Tongue (tissue), 2 donors: ENCODE results near the gene XPO1. TPM values are rescaled to one million over a fixed set of nuclear protein-coding genes. Genes with fewer than 3 reads are reported as not detected.
"Not testable (repeated sequence)": the region's sequence is repeated elsewhere in the genome, so short reads cannot be mapped to it uniquely, and the experiment has no call there.

Experiments used
- DNase-seq: peaks from one replicate; pipeline ENCODE4 v3.0.0-alpha.2; 2015
- total RNA-seq: library from RNA; depleted of rRNA; stranded (reverse); fragments of >200 nt; gene quantifications from one replicate; pipeline ENCODE4 v1.2.3, GENCODE V29; 2014

XPO1 gene
- 388 TPM for total RNA-seq

GRCh38 chr2:61538200-61538919 lies at the start of gene XPO1:
TSS of gene XPO1 (minus strand) at chr2:61538356. CDS start at chr2:61533897, 4,459 bp downstream.
- peak; percentile 100 for DNase-seq

- DNase-seq = not testable (repeated sequence)
These were observed 48.8 kb upstream of the XPO1 start for GRCh38 chr2:61586928-61587327.

DNA sequence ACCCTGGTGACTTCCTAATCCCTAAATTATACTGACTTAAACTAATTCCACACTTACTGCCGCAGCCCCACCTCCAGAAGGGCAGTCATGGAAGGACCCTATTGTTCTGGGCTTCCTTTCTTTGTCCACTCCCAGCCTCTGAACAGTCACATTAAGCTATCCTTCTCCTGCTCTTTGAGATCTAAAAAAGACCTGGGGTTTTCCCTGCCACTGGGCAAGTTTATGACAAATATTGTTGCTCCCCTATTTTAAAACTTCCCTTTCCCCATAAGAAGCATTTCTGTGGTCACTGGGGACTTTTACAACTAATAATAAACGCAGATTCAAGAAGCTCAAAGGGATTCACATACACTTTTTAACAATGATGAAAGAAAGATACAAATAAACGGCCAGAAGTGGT lies 47.2 kb upstream of the XPO1 start:
- no peak for DNase-seq

GRCh38 chr2:61584368-61584767 lies 46.2 kb upstream of the XPO1 start:
- not testable (repeated sequence) for DNase-seq

- no peak for DNase-seq
These were observed 44.0 kb upstream of the XPO1 start for GRCh38 chr2:61582165-61582564.

DNA sequence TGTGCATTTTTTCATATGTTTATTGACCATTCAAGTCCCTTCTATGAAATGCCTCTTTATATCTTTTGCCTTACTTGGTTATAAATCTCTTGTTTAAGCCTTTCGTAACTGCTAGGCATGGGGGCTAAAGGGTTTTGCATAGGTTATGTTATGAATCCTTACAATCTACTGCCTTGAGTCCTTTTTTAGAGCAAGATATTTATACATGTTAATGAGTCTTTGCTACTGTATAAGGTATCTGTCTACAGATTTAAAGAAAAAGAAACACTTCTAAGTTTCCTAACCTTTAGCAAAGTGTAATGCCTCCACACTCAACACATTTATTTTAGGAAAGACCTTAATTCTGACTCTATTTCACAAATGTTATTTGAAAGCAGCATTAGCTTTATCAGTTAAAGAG lies 43.6 kb upstream of the XPO1 start:
- no peak for DNase-seq

DNA sequence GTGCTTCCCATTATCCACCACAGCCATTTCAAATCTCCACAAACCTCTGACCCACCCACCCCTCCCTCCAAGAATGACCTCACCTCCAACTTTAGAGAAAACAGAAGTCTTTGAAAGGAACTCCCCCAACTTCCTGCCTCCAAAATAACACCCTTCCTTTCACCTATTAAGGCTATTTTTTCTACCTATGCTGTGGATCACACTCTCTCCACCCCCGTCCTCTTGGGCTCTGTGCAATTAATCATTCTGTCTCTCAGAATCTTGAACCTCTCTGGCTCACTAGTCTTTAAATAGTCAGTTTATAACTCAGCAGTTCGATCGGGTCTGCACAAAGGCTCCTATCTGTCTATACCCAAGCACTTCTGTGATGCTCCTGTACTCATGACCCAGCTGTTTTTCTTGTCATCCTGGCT lies 37.3 kb upstream of the XPO1 start:
- DNase-seq = no peak

DNA sequence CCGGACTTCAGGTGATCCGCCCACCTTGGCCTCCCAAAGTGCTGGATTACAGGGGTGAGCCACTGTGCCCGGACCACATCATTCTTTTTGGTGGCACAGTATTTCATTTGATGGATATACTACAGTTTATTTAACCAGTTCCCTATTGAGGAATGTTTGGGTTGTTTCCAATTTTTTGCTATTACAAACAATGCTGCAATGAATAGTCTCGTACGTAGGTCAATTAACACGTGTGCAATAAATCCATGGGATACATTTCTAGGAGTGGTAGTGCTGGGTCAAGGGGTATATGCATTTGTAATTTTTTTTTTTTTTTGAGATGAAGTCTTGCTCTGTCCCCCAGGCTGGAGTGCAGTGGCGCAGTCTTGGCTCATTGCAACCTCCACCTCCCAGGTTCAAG lies 28.4 kb upstream of the XPO1 start:
- DNase-seq = no peak

DNA sequence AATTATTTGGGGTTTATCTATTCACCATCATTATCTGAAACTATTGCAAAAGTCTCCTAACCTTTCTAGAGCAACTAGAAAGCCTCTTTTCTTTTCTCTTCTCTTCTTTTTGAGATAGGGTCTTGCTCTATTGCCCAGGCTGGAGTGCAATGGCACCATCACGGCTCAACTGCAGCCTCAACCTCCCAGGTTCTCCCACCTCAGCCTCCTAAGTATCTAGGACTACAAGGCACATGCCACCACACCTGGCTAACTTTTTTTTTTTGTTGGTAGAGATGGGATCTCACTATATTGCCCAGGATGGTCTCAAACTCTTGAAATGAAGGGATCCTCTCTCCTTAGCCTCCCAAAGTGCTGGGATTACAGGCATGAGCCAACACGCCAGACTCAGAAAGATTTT lies 24.5 kb upstream of the XPO1 start:
- DNase-seq = no peak

DNA sequence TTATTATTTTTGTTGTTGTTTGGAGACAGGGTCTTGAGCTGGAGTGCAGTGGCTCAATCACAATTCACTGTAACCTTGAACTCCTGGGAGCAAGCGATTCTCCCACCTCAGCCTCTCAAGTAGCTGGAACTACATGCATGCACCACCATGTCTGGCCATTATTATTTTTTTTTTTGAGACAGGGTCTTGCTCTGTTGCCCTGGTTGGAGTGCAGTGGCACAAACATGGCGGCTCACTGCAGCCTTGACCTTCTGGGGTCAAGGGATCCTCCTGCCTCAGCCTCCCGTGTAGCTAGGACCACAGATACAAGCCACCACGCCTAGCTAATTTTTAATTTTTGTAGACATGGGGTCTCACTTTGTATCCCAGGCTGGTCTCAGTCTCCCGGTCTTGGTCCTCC lies 20.0 kb upstream of the XPO1 start:
- DNase-seq = no peak

- no peak for DNase-seq
These were observed 19.2 kb upstream of the XPO1 start for GRCh38 chr2:61557381-61557780.

DNA sequence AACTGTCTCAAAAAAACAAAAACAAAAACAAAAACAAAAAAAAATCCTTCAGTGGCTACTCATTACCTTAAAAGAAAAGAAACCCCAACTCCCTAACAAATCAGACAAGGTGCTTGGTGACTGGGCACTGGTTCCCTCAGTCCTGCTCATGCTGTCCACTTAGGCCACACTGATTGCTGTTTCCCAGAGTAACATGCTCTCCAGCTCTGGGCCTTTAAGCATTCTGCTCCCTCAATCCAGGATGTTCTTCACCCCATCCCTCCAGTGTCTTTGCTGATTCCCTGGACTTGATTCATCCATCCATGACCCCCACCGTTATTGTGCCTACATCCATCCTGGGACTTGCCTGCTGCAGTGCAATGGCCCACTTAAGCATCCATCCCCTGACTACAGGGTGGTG lies 16.4 kb upstream of the XPO1 start:
- no peak for DNase-seq

DNA sequence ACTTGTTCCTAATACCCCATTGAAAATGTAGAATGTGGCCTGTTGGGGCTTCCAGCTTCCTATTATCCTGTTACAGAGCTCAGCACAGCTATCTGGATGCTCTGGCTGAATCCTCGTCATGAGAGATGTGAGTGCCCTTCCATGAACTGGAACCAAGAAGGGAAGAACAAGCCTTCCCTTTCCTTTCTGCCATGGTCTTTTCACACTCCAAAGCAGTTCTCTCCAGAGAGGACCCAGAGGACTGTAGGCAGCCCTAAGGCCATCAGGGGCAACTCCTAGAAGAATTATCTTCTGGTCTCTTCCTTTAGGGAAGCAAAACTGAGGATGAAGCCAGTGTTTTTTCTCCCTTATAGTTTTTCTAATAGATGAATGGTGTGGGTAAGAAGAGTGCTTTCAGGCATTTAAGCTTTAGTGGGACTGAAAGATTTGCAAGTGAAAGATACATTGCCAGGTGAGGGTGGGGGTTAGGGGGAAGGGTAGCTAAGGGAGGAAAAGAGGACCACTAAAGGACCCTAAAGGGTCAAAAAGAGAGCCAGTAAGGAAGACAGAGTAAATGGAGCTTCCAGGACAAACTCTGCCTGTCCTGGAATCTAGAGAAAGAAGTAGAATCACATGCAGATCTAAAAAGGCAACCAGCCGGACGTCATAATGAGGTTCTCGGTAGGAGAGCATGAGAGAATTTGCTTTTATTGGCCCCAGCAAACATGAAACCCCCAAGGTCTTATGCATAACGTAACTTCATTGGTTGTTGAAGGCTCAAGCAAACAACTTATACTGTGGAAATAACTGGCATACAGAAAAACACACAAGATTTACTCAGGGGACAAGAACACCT lies 12.4 kb upstream of the XPO1 start:
- peak; percentile 9 for DNase-seq

GRCh38 chr2:61549546-61549945 lies 11.4 kb upstream of the XPO1 start:
- DNase-seq = no peak

DNA sequence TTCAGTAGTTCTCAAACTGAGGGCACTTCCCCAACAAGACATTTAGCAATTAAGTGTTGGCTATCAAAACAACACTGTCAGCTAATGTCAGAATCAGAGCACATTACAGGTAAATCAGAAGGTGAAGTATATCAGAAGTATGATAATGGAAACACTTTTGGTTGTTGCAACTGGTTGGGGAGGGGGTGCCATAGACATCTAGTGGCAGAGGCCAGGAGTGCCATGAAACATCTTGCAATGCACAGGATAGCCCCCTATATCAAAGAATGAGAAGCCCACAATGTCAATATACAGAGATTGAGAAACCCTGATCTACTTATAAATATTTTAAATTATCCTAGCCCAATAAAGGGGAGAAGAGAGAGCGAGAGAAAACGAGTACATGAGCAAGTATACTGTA lies 4.9 kb upstream of the XPO1 start:
- DNase-seq = no peak

- not testable (repeated sequence) for DNase-seq
These were observed 2.0 kb upstream of the XPO1 start for GRCh38 chr2:61540167-61540566.

DNA sequence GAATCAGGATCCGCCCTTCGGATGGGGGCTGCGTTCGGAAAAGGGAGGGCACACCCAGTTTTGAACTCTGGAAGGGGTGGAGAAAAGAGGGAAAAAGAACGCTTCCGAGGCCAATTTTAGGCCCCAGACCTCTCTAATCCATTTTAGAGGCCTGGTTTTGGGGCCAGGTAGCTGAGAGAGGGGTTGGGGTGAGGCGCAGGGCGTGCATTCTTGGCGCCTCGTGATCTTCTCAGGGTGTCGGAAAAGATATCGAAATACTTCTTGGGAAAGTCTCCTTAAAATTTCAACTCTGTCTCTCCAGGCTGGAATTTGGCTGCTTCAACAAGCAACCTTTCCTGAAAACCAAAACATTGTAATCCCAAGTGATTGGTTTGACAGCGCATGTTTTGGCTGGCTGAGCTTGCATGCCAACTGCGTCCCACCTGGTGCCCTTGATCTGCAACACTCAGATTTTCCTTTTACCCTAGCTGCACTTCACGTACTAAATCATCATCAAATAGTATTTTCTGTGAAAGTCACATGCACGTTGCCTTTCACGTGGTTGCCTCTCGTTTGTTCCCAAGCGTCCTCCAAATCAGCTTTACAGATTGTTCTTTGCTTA lies 864 bp upstream of the XPO1 start:
- DNase-seq = peak; percentile 70

GRCh38 chr2:61537950-61538199 lies 281 bp downstream of the XPO1 start:
- no peak for DNase-seq

- DNase-seq = no peak
These were observed 743 bp downstream of the XPO1 start for GRCh38 chr2:61537277-61537949.

GRCh38 chr2:61536572-61537276 lies 1.4 kb downstream of the XPO1 start:
- peak; percentile 94 for DNase-seq

GRCh38 chr2:61536180-61536571 lies 2.0 kb downstream of the XPO1 start:
- DNase-seq = peak; percentile 60

DNA sequence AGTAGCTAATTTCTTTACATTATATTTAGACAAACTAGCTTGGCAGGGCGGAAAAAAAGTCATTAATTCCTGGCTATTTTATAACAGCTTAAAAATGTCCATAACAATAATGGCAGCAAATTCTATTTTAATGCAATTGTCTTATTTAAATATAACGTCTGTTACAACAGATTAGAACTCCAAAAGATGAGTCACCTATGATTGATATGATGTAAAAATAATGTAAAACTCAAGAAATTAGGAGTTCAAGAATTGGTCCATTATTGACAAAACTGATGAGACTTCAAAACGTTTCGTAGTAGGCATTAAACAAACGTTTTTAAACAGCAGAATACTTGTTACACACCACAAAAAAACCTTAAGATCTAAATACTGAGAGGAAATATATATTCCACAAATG lies 2.7 kb downstream of the XPO1 start:
- DNase-seq = no peak
